Brain pericyte (primary cell): ENCODE data around the gene SZT2.
"Not testable (repeated sequence)": the region's sequence is repeated elsewhere in the genome, so short reads cannot be mapped to it uniquely, and the experiment has no call there.

Experiments
- DNase-seq: peaks from one replicate; pipeline ENCODE4 v3.0.0-alpha.2; 2012; ENCODE audit warnings: low read depth, low spot score

SZT2 gene

DNA sequence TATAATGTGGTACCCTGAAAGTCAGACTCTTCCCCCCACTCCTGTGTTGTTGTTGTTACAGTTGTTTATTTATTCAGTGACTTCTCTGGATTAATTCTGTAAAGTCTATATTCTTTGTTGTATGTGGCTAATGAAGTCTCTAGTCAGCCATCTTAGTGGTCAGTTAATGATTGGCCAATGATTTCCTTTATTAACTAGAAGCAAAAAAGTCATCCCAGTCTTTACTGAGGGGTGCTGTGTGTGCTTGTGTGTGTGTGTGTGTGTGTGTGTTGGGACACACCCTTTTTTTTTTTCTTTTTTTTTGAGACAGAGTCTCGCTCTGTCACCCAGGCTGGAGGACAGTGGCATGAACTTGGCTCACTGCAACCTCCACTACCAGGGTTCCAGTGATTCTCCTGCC lies 101.4 kb downstream of the SZT2 start:
- DNase-seq: no peak

DNA sequence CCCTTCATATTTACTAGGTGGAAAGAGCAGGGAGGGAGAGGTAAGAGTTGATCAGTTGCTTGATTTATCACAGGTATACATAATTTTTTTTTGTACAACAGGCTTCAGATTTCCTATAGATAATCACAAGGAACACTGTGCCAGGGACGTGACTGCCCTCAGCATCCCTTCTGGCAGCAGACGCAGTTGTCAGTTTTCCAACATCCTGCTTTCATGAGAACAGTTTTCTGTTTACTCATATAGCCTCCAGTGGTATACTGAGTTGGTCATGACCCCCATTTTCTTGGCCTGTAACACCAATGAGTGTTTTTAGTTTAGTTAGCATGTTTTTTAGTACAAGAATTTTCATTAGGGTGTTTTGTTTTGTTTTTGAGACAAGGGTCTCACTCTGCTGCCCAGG lies 103.1 kb downstream of the SZT2 start:
- DNase-seq: no peak

DNA sequence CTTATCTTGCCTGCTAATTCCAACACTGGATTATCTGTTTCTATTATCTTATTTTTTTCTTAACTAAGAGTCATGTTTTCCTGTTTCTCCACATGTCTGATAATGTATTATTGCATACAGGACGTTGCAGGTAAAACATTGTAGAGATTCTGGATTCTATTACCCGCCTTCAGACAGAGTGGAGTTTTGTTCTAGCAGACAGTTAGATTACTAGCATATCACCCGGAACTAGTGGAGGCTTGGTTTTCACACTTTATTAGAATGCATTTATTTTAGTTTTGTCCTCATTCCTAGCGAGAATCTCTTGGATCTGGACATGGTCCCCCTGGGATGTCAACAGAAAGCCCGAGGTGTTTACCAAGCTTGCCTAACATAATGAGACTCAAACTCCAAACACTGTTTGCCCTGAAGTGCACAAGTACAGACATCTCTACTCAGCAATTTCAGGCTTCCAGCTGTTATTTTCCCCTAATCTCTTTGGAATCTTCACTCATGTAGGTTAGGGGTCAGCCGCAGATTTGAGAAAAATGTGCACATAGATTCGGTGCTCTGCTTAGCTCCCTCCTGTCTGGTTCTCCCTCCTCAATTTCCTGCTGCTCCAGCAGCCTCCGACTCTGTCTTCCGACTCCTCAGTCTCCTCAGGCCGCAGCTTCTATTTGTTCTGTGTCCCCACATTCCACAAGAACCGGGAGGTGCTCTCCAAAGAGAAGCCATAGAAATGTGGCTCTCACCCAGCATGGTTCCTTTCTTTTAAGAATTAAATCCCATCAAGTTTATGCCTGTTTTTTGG lies 104.2 kb downstream of the SZT2 start:
- no peak for DNase-seq

DNA sequence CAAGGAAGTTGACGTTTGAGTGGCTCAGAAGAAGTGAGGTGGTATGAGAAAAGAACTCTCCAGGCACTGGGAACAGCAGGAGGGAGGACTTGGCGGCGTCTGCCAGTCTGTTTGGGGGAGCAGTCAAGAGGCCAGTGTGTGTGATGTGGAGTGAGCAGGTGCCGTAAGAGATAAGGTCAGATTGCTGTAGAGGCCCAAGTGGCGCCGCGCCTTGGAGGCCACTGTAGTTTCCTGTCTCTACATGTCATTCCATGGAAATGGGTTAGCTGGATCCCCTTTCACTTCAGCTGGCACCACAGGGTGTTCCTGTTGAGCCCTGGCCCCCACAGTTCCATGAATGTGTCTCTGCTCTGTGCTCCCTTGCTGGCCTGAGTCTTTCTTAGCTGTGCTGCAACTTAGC lies 105.5 kb downstream of the SZT2 start:
- no peak for DNase-seq

DNA sequence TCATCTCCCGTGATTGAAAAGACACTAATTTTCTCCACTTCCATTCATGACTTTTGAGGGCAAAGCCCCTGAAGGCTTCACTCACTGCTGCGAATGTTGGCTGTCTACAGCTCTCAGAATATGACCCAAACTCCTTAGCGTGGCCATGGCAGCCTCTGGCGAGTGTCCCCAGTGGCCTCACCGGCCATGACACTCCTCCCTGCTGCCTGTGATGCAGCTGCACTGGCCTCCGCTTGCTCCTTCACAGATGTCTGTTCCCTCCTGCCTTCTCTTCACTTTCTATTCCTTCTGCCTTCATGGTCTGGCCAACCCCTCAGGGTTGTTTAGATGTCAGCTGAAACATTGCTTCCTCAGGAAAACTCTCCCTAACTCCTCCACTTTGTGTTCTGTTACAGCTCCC lies 110.2 kb downstream of the SZT2 start:
- DNase-seq: no peak

DNA sequence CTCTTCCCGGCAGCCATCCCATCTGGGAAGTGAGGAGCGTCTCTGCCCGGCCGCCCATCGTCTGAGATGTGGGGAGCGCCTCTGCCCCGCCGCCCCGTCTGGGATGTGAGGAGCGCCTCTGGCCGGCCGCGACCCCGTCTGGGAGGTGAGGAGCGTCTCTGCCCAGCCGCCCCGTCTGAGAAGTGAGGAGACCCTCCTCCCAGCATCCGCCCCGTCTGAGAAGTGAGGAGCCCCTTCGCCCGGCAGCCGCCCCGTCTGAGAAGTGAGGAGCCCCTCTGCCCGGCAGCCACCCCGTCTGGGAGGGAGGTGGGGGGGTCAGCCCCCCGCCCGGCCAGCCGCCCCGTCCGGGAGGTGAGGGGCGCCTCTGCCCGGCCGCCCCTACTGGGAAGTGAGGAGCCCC lies 112.1 kb downstream of the SZT2 start:
- DNase-seq: not testable (repeated sequence)

DNA sequence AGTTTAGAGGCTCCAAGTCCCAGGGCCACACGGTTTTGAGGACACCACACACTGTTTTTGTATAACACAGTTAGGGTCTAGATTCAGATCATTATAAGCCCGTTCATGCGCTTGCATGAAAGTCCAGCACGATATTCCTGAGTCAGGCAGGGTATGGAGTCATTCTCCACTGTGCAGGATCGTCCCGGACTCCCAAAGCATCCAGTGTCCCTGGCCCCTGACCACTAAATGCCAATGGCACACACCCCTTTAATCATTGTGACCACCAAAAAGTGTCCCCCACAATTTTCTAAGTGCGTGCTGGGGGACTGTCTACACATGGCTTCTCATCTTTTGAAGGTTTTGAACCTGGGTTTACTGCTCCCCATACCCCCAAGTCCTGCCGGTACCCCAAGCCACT lies 113.8 kb downstream of the SZT2 start:
- DNase-seq: no peak
